CD14-positive monocyte (primary cell): ENCODE results near the gene ABTB2. TPM values are rescaled to one million over a fixed set of nuclear protein-coding genes. Genes with fewer than 3 reads are reported as not detected.

Experiments used
- DNase-seq, 3 donors: peaks; one replicate each; pipeline ENCODE4 v3.0.0-alpha.2; 2011 to 2022
- H2AFZ ChIP-seq: 2 replicates; pipeline ENCODE4 v1.6.0; 2012; ENCODE audit warnings: mild to moderate bottlenecking, low read depth, low read length, inconsistent platforms; ENCODE audit not compliant: insufficient read depth, poor library complexity, severe bottlenecking
- H3K27ac ChIP-seq, 2 donors: 1 replicate in 1 of 2; 2 replicates in 1 of 2; pipeline ENCODE4 v1.5.1; 2012 to 2013; ENCODE audit warnings: low read length in 2 of 2, control low read depth in 1 of 2, inconsistent platforms in 1 of 2, low read depth in 1 of 2, mild to moderate bottlenecking in 1 of 2
- H3K27me3 ChIP-seq, 2 donors: one replicate each; pipeline versions ENCODE4 v1.6.0 to v1.6.1; 2011 to 2013; ENCODE audit warnings: low read length in 2 of 2; ENCODE audit not compliant: control insufficient read depth in 2 of 2, insufficient read depth in 2 of 2
- H3K36me3 ChIP-seq, 2 donors: replicated peaks in 1 of 2; 1 replicate in 1 of 2; 2 replicates in 1 of 2; pipeline versions ENCODE4 v1.5.1 to v1.6.1; 2012 to 2013; ENCODE audit warnings: low read length in 2 of 2, control low read depth in 1 of 2, inconsistent platforms in 1 of 2, mild to moderate bottlenecking in 1 of 2; ENCODE audit not compliant: insufficient read depth in 2 of 2, control insufficient read depth in 1 of 2
- H3K4me1 ChIP-seq, 2 donors: 1 replicate in 1 of 2; 2 replicates in 1 of 2; pipeline versions ENCODE4 v1.5.1 to v1.6.1; 2012 to 2013; ENCODE audit warnings: low read length in 2 of 2, control low read depth in 1 of 2, inconsistent platforms in 1 of 2, mild to moderate bottlenecking in 1 of 2, moderate library complexity in 1 of 2; ENCODE audit not compliant: insufficient read depth in 2 of 2, control insufficient read depth in 1 of 2
- H3K4me2 ChIP-seq: replicated peaks from 2 replicates; pipeline ENCODE3; 2012; ENCODE audit warnings: low read length, moderate library complexity, mild to moderate bottlenecking; ENCODE audit not compliant: poor library complexity, severe bottlenecking; ENCODE audit errors: extremely low read depth
- H3K4me3 ChIP-seq, 3 experiments: fragments of 200-600 bp in 1 of 3; sonication (generic) in 1 of 3; replicated peaks in 1 of 3; 1 replicate in 2 of 3; 2 replicates in 1 of 3; pipeline ENCODE4 v1.5.1; 2011 to 2013; ENCODE audit warnings: low read length in 3 of 3, mild to moderate bottlenecking in 3 of 3, control low read depth in 2 of 3, low read depth in 2 of 3, inconsistent platforms in 1 of 3, moderate library complexity in 1 of 3
- H3K79me2 ChIP-seq: 2 replicates; pipeline ENCODE4 v1.6.0; 2012; ENCODE audit warnings: mild to moderate bottlenecking, control low read depth, inconsistent platforms, low read length, moderate library complexity; ENCODE audit not compliant: insufficient read depth
- H3K9ac ChIP-seq: 2 replicates; pipeline ENCODE4 v1.6.0; 2017; ENCODE audit warnings: low read length, mild to moderate bottlenecking; ENCODE audit not compliant: insufficient read depth, poor library complexity, severe bottlenecking
- H3K9me3 ChIP-seq, 2 donors: replicated peaks in 1 of 2; 1 replicate in 1 of 2; 2 replicates in 1 of 2; pipeline versions ENCODE4 v1.5.1 to v1.6.1; 2012 to 2013; ENCODE audit warnings: low read length in 2 of 2, control low read depth in 1 of 2; ENCODE audit not compliant: control insufficient read depth in 1 of 2, insufficient read depth in 1 of 2
- H4K20me1 ChIP-seq: 2 replicates; pipeline ENCODE4 v1.6.0; 2012; ENCODE audit warnings: mild to moderate bottlenecking, low read length, control low read depth, moderate library complexity; ENCODE audit not compliant: insufficient read depth
- H3K27ac Mint-ChIP-seq, 7 donors: one replicate each; pipeline ENCODE4 v1.8.0; 2020; ENCODE audit warnings: mild to moderate bottlenecking in 7 of 7, mixed read lengths in 7 of 7, moderate library complexity in 6 of 7, inconsistent platforms in 2 of 7
- H3K27me3 Mint-ChIP-seq, 3 donors: one replicate each; pipeline ENCODE4 v1.8.0; 2021 to 2022; ENCODE audit warnings: low read depth in 3 of 3, mild to moderate bottlenecking in 3 of 3, mixed read lengths in 3 of 3, moderate library complexity in 3 of 3, inconsistent platforms in 1 of 3
- H3K36me3 Mint-ChIP-seq, 2 donors: one replicate each; pipeline ENCODE4 v1.8.0; 2020; ENCODE audit warnings: mixed read lengths in 2 of 2, inconsistent platforms in 1 of 2, mild to moderate bottlenecking in 1 of 2
- H3K4me1 Mint-ChIP-seq: one replicate; pipeline ENCODE4 v1.8.0; 2020; ENCODE audit warnings: mild to moderate bottlenecking, mixed read lengths
- H3K4me3 Mint-ChIP-seq, 2 donors: one replicate each; pipeline ENCODE4 v1.8.0; 2020; ENCODE audit warnings: mild to moderate bottlenecking in 2 of 2, mixed read lengths in 2 of 2, moderate library complexity in 1 of 2
- H3K9me3 Mint-ChIP-seq, 7 donors: one replicate each; pipeline ENCODE4 v1.8.0; 2020 to 2022; ENCODE audit warnings: mixed read lengths in 7 of 7, mild to moderate bottlenecking in 6 of 7, moderate library complexity in 6 of 7, inconsistent platforms in 2 of 7
- CTCF ChIP-seq: fragments of 200-600 bp; IDR thresholded peaks from one replicate; pipeline ENCODE4 v1.8.0; 2022; ENCODE audit warnings: antibody characterized with exemption, mild to moderate bottlenecking
- WGBS: methylation state at CpG from one replicate; pipeline ENCODE4 v1.1.5; 2013; ENCODE audit warnings: missing lambda C conversion rate; ENCODE audit not compliant: insufficient coverage; 5-methylcytosine and 5-hydroxymethylcytosine counted together
- intact Hi-C, 2 donors: fragments of 100-400 bp; cut with micrococcal nuclease; formaldehyde crosslinking; loops; one replicate each; pipeline versions ENCODE4 v1.15.0 to v1.15.1; 2023
- polyA plus RNA-seq, 3 donors: library from polyadenylated mRNA; depleted of rRNA in 1 of 3; unstranded in 2 of 3; stranded (reverse) in 1 of 3; fragments of 300-500 nt in 2 of 3; fragments of >200 nt in 1 of 3; fragmentation: Illumina TruSeq in 2 of 3; gene quantifications; 1 replicate in 2 of 3; 2 replicates in 1 of 3; pipeline ENCODE4 v1.2.3, GENCODE V29; 2012 to 2021

Gene ABTB2
- polyA plus RNA-seq, 3 donors = 0.25 to 1.7 (median 0.26) TPM

GRCh38 chr11:34197256-34197655 lies 160.6 kb downstream of the ABTB2 start:
- Mint-ChIP-seq H3K36me3 (peaks cover 5 to 8% of the 10 kb centered on the region in 2 donors), H3K27me3 (peaks cover 0 to 3% (median 2%) of the 10 kb centered on the region in 3 donors), H3K4me1 (peaks cover 3% of the 10 kb centered on the region), H3K9me3 (no peaks in the 10 kb centered on the region), H3K27ac (no peak overlapping the region), H3K4me3 (no peak overlapping the region)
- 97% methylated on average over 15 of the region's 16 CpGs for WGBS
- no peaks in the 10 kb centered on the region for H4K20me1 ChIP-seq
- H3K4me1 ChIP-seq = no peaks in the 10 kb centered on the region
- H3K4me2 ChIP-seq = no peak overlapping the region
- H3K36me3 ChIP-seq = no peaks in the 10 kb centered on the region
- no peaks in the 10 kb centered on the region for H3K9me3 ChIP-seq
- intact Hi-C loops = no loop called here
- H3K79me2 ChIP-seq = no peaks in the 10 kb centered on the region
- H3K27ac ChIP-seq = no peak overlapping the region
- TF ChIP-seq CTCF = no peak
- DNase-seq = no peak
- H3K4me3 ChIP-seq = no peak overlapping the region
- H3K9ac ChIP-seq = no peak overlapping the region
- no peak overlapping the region for H2AFZ ChIP-seq
- no peaks in the 10 kb centered on the region for H3K27me3 ChIP-seq

- H3K4me1 Mint-ChIP-seq = peaks cover 3% of the 10 kb centered on the region
- Histone ChIP-seq H3K4me2 (no peak overlapping the region), H3K36me3 (no peaks in the 10 kb centered on the region), H3K27me3 (no peaks in the 10 kb centered on the region), H3K9me3 (no peaks in the 10 kb centered on the region), H3K4me1 (no peaks in the 10 kb centered on the region), H3K79me2 (no peaks in the 10 kb centered on the region), H4K20me1 (no peaks in the 10 kb centered on the region), H3K4me3 (no peak overlapping the region), H3K27ac (no peak overlapping the region), H3K9ac (no peak overlapping the region), H2AFZ (no peak overlapping the region)
- no peak overlapping the region for H3K27ac Mint-ChIP-seq
- H3K27me3 Mint-ChIP-seq = peaks cover 0 to 2% (median 0%) of the 10 kb centered on the region in 3 donors
- no peak for TF ChIP-seq CTCF
- H3K4me3 Mint-ChIP-seq = no peak overlapping the region
- no peaks in the 10 kb centered on the region for H3K9me3 Mint-ChIP-seq
- intact Hi-C loops = no loop called here
- 96% methylated on average over 3 of the region's 13 CpGs for WGBS
- no peak for DNase-seq
- peaks cover 4 to 5% of the 10 kb centered on the region in 2 donors for H3K36me3 Mint-ChIP-seq
Measured at GRCh38 chr11:34194576-34195335, 163.1 kb downstream of the ABTB2 start.
